ENCODE data around the gene TRIM74.
"Not testable (repeated sequence)": the region's sequence is repeated elsewhere in the genome, so short reads cannot be mapped to it uniquely, and the experiment has no call there.

TRIM74 gene

GRCh38 chr7:72913750-72914149, 55.5 kb downstream of the TRIM74 start:
- H3K9me3 ChIP-seq (ENCODE audit: control insufficient read depth in 5 of 5, low read length in 5 of 5), result not testable (repeated sequence)

DNA sequence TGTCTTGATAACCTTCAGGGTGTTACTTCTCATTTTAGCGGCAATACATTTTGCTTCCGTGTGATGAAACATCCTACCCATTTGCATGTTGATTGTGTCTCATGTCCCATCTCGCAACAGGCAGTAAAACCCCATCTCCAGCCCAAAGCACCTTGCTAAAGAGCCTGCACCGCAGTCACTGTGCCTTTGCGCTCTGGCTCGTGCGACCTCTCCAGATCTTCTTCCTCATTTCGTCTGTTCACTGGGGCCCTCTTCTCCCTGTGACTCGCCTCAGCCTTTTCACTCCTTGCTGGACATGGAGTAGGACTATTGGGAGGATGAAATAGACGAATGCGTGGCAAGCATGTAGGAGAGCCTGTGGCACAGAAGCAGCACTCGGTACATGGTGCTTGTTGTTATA, 57.9 kb downstream of the TRIM74 start:
- H3K27ac ChIP-seq (ENCODE audit: low read depth, low read length); H3K9me3 ChIP-seq (ENCODE audit: control insufficient read depth in 5 of 5, low read length in 5 of 5); H3K27me3 ChIP-seq (ENCODE audit: control insufficient read depth in 5 of 5, insufficient read depth in 4 of 5, low read length in 5 of 5); H3K4me3 ChIP-seq (ENCODE audit: low read depth in 1 of 5, low read length in 5 of 5); H3K9ac ChIP-seq (ENCODE audit: low read length in 5 of 5); H3K4me1 ChIP-seq (ENCODE audit: control insufficient read depth in 5 of 5, insufficient read depth in 5 of 5, low read length in 5 of 5): not testable (repeated sequence)
- peaks cover 0 to 31% (median 18%) of the 10 kb centered on the region in 5 donors for H3K36me3 ChIP-seq (ENCODE audit: control insufficient read depth in 5 of 5, insufficient read depth in 5 of 5, low read length in 5 of 5)

More at GRCh38 chr7:72913750-72914149, 55.5 kb downstream of the TRIM74 start:
- not testable (repeated sequence) for H3K4me1 ChIP-seq (ENCODE audit: control insufficient read depth in 5 of 5, insufficient read depth in 5 of 5, low read length in 5 of 5); H3K27me3 ChIP-seq (ENCODE audit: control insufficient read depth in 5 of 5, insufficient read depth in 4 of 5, low read length in 5 of 5); H3K9ac ChIP-seq (ENCODE audit: low read length in 5 of 5); H3K27ac ChIP-seq (ENCODE audit: low read depth, low read length); H3K4me3 ChIP-seq (ENCODE audit: low read depth in 1 of 5, low read length in 5 of 5)
- peaks cover 0 to 31% (median 18%) of the 10 kb centered on the region in 5 donors for H3K36me3 ChIP-seq (ENCODE audit: control insufficient read depth in 5 of 5, insufficient read depth in 5 of 5, low read length in 5 of 5)
